ENCODE results near the gene JAK2.

The JAK2 gene

DNA sequence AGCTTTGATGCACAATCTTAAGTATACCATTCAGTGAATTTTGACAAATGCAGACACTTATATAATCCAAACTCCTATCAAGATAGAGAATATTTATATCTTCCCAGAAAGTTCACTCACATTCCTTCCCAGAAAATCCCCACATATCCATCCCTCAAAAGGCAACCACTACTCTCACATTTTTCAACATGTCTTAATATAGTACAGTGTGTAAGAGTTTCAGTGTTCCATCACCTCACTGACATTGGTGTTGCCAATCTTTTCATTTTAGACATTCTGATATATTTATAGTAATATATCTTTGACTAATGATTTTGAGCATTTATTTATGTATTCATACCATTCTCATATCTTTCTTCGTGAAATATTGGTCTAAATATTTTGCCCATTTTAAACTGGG, 38.1 kb upstream of the JAK2 start:
- TF ChIP-seq, protein P1, sequence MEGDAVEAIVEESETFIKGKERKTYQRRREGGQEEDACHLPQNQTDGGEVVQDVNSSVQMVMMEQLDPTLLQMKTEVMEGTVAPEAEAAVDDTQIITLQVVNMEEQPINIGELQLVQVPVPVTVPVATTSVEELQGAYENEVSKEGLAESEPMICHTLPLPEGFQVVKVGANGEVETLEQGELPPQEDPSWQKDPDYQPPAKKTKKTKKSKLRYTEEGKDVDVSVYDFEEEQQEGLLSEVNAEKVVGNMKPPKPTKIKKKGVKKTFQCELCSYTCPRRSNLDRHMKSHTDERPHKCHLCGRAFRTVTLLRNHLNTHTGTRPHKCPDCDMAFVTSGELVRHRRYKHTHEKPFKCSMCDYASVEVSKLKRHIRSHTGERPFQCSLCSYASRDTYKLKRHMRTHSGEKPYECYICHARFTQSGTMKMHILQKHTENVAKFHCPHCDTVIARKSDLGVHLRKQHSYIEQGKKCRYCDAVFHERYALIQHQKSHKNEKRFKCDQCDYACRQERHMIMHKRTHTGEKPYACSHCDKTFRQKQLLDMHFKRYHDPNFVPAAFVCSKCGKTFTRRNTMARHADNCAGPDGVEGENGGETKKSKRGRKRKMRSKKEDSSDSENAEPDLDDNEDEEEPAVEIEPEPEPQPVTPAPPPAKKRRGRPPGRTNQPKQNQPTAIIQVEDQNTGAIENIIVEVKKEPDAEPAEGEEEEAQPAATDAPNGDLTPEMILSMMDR (conservative IDR thresholded peaks at IDR 0.05) = no peak
- H3K27ac ChIP-seq = no peak overlapping the region

DNA sequence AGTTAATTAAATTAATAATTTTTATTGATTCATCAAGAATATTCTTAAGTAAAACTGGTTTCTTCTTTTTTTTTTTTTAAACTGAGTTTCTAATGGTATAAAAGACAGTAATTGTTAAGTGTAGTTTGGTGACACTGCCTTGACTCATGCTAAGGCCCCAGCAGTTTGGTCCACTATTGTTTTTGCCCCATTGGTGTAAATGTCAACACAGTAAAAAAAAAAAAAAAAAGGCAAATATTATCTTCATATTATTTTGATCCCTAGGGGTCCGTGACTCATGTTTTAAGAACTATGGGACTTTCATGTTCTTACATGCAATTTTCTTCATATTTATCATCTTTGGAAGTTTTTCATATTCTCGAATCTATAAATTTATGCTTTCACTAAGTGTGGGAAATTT, 29.2 kb upstream of the JAK2 start:
- H3K27ac ChIP-seq = no peak overlapping the region
- TF ChIP-seq, protein P1 (conservative IDR thresholded peaks at IDR 0.05) = no peak

DNA sequence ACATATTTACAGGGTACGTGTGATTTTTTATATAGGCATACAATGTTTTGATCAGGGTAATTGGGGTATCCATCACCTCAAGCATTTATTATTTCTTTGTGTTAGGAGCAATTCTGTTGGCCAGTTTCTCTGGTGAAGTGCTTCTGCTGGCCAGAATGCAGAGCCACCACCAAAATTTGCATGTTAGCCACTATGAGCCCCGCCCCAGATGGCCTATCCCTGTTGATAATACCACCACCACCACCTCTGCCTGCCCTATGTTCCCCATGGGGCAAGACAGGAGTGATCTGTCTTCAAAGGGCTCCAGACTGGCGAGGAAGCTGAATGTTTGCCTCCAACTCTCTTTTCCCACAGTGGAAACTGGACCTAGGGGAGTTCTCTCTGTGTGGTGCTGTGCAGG, 26.0 kb upstream of the JAK2 start:
- TF ChIP-seq, protein P1 (conservative IDR thresholded peaks at IDR 0.05) = no peak
- H3K27ac ChIP-seq = no peak overlapping the region

DNA sequence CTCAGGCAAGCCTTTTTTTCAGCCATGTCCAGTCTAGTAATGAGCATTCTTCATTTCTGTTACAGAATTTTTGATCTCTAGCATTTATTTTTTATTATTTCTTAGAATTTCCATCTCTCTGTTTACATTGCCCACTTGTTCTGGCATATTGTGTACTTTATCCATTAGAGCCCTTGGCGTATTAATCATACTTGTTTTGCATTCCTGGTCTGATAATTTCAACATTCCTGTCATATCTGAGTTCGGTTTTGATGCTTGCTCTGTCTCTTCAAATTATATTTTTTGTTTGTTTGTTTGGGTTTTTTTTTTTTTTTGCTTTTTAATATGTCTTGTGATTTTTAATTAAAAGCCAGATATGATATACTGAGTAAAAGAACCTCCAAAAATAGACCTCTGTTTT, 23.0 kb upstream of the JAK2 start:
- TF ChIP-seq, protein P1 (conservative IDR thresholded peaks at IDR 0.05) = no peak
- no peak overlapping the region for H3K27ac ChIP-seq

DNA sequence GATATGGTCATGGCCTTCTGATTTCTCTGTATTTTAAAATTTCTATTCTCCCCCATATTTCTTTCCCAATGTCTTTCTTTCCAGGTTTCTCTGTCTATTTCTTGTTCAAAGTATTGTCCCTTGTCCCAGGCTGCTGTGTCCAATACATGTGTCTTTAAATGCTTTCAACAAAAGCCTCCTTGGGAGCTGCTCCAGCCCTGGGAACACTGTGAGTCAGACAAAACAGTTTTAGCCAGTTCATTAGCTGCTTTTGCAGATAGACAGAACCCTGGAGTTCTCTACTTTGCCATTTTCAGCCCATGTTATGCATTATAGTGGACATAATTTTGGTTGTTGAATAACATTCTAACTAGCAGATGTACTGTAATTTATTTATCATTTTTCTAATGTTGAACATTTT, 20.5 kb upstream of the JAK2 start:
- TF ChIP-seq, protein P1 (conservative IDR thresholded peaks at IDR 0.05) = no peak
- H3K27ac ChIP-seq = no peak overlapping the region

DNA sequence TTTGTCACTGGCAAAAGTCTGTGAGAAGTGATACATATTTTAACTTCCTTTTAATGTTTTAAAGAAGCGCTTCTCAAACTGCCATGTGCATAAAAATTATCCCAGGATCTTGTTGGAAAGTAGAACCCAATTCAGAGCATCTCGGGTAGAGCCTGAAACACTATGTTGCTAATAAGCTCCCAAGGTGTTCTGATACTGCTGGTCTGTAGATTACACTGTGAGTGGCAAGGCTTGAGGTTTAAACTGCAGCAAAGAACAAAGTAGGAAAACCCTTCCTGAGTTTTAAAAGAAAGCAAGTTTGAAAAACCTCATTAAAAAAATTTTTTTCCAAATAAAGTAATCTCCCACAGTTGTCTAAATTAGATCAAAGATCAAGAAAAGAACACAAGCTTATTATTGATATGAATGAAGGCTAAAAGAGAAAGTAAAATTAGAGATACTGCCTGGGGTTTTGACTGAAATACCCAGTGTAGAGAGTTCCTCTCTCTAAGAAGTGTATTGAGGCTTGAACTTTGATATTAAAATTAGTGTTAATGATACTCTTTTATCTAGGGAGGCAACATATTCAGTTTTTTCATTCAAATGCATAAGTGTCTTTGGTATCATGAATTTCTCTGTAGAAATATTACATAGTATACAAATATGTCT, 19.8 kb upstream of the JAK2 start:
- H3K27ac ChIP-seq = no peak overlapping the region
- TF ChIP-seq, protein P1 (conservative IDR thresholded peaks at IDR 0.05) = no peak

DNA sequence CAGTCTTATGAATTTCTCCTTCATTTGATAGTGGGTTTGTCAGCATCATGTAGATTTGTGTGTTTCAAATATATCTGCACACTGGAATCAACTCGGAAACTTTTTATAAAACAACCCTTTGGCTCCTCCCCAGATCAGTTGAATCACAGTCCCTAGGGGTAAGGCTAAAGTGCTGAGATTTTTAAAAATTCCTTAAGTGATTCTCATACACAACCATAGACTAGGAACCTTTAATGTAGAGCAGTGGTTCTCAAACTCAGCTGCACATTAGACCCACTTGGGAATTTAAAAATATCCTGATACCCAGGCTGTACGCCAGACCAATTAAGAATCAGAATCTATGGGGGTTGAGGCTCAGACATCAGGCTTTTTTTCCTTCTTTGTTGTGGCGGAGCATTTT, 17.5 kb upstream of the JAK2 start:
- TF ChIP-seq, protein P1 (conservative IDR thresholded peaks at IDR 0.05) = no peak
- no peak overlapping the region for H3K27ac ChIP-seq
